Right lobe of liver (tissue), 6 donors: ENCODE results near the gene KIAA0825. TPM values are rescaled to one million over a fixed set of nuclear protein-coding genes. Genes with fewer than 3 reads are reported as not detected.

Experiments
- ATAC-seq, 4 donors: fragments of 200-7000 bp; cut with Tn5 transposase; one replicate each; pipeline ENCODE4 v1.9.1; 2020; ENCODE audit warnings: mild to moderate bottlenecking in 4 of 4, moderate library complexity in 4 of 4
- DNase-seq, 3 donors: peaks; one replicate each; pipeline ENCODE4 v3.0.0-alpha.2; 2020
- H3K27ac ChIP-seq, 3 donors: fragments of 200-600 bp; one replicate each; pipeline ENCODE4 v1.8.0; 2022
- H3K27me3 ChIP-seq, 2 donors: fragments of 200-600 bp; one replicate each; pipeline ENCODE4 v1.8.0; 2022
- H3K36me3 ChIP-seq, 4 donors: fragments of 200-600 bp; sonication (generic) in 1 of 4; one replicate each; pipeline versions ENCODE4 v1.5.1 to v1.8.0; 2017 to 2022; ENCODE audit warnings: control low read depth in 1 of 4
- H3K4me1 ChIP-seq, 4 donors: fragments of 200-600 bp; sonication (generic) in 1 of 4; one replicate each; pipeline versions ENCODE4 v1.5.1 to v1.8.0; 2017 to 2022; ENCODE audit warnings: control low read depth in 1 of 4
- H3K4me3 ChIP-seq, 3 donors: fragments of 200-600 bp; one replicate each; pipeline ENCODE4 v1.8.0; 2022
- H3K9me3 ChIP-seq, 4 donors: fragments of 200-600 bp; sonication (generic) in 1 of 4; one replicate each; pipeline versions ENCODE4 v1.5.1 to v1.8.0; 2017 to 2022; ENCODE audit warnings: control low read depth in 1 of 4
- POLR2A ChIP-seq: fragments of 450-650 bp; IDR thresholded peaks from one replicate; pipeline ENCODE4 v1.6.1; 2017; ENCODE audit warnings: antibody characterized with exemption, mild to moderate bottlenecking
- WGBS: methylation state at CpG from one replicate; pipeline ENCODE4 v1.1.6; 2018; ENCODE audit warnings: low coverage, low lambda C conversion rate; ENCODE audit not compliant: insufficient coverage; ENCODE audit errors: missing lambda C conversion rate; 5-methylcytosine and 5-hydroxymethylcytosine counted together
- intact Hi-C, 2 donors: fragments of 100-400 bp; cut with DNase I; formaldehyde crosslinking; loops; one replicate each; pipeline versions ENCODE4 v1.11.2 to v1.14.1; 2022
- total RNA-seq, 6 experiments: library from RNA; depleted of rRNA in 2 of 6; stranded (reverse); fragments of >200 nt in 2 of 6; fragmentation: NEBNext Ultra II Directional in 3 of 6; extraction: Animal tissue kit (Norgen Biotek cat#: 25700) in 3 of 6; gene quantifications; one replicate each; pipeline versions ENCODE4 v1.1.0 to v1.2.4, GENCODE V29; 2016 to 2023
- TF ChIP-seq, protein P1 (sequence below), 4 donors: fragments of 200-600 bp in 3 of 4; fragments of 450-650 bp in 1 of 4; IDR thresholded peaks; one replicate each; pipeline versions ENCODE4 v1.5.1 to v1.8.0; 2016 to 2022; ENCODE audit warnings: antibody characterized with exemption in 4 of 4, mild to moderate bottlenecking in 2 of 4
- donor health status: DM: no; HTN: yes; CAD: no.
- donor health status: DM: no; HTN: no; CAD: no.
- donor health status: DM: no; HTN: no; CAD: no.
- donor health status: DM: no; HTN: yes; CAD: no.
- donor health status: DM: no; HTN: yes; CAD: no.

KIAA0825 gene
- total RNA-seq, 6 experiments from 2014 or later, result 0.86 to 3.2 (median 1.7) TPM

- Histone ChIP-seq H3K4me1 (no peaks in the 10 kb centered on the region), H3K27me3 (no peaks in the 10 kb centered on the region), H3K4me3 (no peak overlapping the region), H3K9me3 (no peaks in the 10 kb centered on the region), H3K27ac (no peak overlapping the region), H3K36me3 (no peaks in the 10 kb centered on the region)
- ATAC-seq (no peak), DNase-seq (no peak)
- no peak for TF ChIP-seq POLR2A
- TF ChIP-seq, protein P1, sequence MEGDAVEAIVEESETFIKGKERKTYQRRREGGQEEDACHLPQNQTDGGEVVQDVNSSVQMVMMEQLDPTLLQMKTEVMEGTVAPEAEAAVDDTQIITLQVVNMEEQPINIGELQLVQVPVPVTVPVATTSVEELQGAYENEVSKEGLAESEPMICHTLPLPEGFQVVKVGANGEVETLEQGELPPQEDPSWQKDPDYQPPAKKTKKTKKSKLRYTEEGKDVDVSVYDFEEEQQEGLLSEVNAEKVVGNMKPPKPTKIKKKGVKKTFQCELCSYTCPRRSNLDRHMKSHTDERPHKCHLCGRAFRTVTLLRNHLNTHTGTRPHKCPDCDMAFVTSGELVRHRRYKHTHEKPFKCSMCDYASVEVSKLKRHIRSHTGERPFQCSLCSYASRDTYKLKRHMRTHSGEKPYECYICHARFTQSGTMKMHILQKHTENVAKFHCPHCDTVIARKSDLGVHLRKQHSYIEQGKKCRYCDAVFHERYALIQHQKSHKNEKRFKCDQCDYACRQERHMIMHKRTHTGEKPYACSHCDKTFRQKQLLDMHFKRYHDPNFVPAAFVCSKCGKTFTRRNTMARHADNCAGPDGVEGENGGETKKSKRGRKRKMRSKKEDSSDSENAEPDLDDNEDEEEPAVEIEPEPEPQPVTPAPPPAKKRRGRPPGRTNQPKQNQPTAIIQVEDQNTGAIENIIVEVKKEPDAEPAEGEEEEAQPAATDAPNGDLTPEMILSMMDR (IDR thresholded peaks at IDR 0.05), result no peak
- intact Hi-C loops, result no loop called here
Measured at GRCh38 chr5:94218374-94218773, 400.0 kb downstream of the KIAA0825 start.

GRCh38 chr5:94217745-94218144 is 400.7 kb downstream of the KIAA0825 start:
- no peak for ATAC-seq

GRCh38 chr5:94217216-94217615 is 401.2 kb downstream of the KIAA0825 start:
- Histone ChIP-seq H3K27me3 (no peaks in the 10 kb centered on the region), H3K4me1 (no peaks in the 10 kb centered on the region), H3K36me3 (no peaks in the 10 kb centered on the region), H3K4me3 (no peak overlapping the region), H3K27ac (no peak overlapping the region), H3K9me3 (no peaks in the 10 kb centered on the region)
- ATAC-seq (no peak), DNase-seq (no peak)
- intact Hi-C loops, result no loop called here
- TF ChIP-seq, protein P1 (IDR thresholded peaks at IDR 0.05), result no peak
- TF ChIP-seq POLR2A, result no peak
- 81% methylated on average over 2 of the region's 2 CpGs for WGBS

More at GRCh38 chr5:94217745-94218144, 400.7 kb downstream of the KIAA0825 start:
- H3K36me3 ChIP-seq, result no peaks in the 10 kb centered on the region
- no peak for DNase-seq
- 71% methylated on average over 3 of the region's 3 CpGs for WGBS
- intact Hi-C loops, result no loop called here
- TF ChIP-seq, protein P1 (IDR thresholded peaks at IDR 0.05), result no peak
- no peak for TF ChIP-seq POLR2A
- H3K27ac ChIP-seq, result no peak overlapping the region
- no peak overlapping the region for H3K4me3 ChIP-seq
- H3K9me3 ChIP-seq, result no peaks in the 10 kb centered on the region
- no peaks in the 10 kb centered on the region for H3K27me3 ChIP-seq
- H3K4me1 ChIP-seq, result no peaks in the 10 kb centered on the region

DNA sequence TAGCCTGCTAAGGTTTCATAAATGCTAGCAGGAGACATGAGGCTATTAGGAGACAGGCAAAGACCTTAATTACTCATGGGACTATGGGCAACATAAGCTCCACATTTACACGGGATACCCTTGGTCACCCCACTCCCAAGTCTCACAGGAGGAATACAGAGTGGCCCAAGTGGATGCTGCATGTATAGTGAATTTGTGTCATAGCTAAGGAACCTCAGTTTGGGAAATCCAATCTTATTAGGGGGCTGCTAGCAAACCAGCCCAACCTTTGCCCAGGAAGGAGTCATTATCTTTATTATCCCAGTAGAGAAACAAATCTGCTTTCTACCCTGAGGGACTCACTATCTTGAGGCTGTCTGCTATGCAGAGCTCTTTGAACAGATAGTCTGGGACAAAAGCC is 405.9 kb downstream of the KIAA0825 start:
- no peak overlapping the region for H3K27ac ChIP-seq
- TF ChIP-seq, protein P1 (IDR thresholded peaks at IDR 0.05), result no peak
- no peak for TF ChIP-seq POLR2A
- 0% methylated on average over 1 of the region's 1 CpG for WGBS

DNA sequence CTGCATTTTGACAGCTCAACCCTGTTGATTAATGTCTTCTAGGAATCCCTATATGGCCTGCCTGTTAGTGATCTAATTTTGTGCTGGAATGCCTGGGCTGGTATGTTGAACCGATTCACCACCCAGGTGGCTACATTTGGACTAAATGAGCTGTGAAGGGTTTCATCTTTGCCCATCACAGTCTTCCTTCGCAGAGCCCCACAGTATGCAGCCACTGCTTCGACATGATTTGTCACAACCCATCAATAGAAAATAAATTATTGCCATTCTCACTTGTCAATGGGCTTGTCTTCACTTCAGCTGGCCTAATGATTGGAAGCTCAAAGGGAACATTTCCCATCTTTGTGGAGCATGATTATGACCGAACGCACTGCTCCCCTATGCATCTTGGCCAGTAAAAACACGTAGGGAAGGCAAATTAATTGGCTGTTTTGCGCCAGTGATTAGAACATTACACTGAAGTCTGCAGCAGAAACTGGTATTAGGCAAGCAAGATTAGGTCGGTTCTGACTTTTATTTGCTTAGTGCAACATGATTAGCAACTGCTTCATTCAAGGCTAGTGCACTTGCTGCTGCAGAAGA is 408.5 kb downstream of the KIAA0825 start:
- no peaks in the 10 kb centered on the region for H3K9me3 ChIP-seq
- DNase-seq, result no peak
- no peak overlapping the region for H3K27ac ChIP-seq
- WGBS, result 70% methylated on average over 8 of the region's 8 CpGs
- intact Hi-C loops, result no loop called here
- no peak for TF ChIP-seq POLR2A
- TF ChIP-seq, protein P1 (IDR thresholded peaks at IDR 0.05), result no peak
- H3K4me3 ChIP-seq, result no peak overlapping the region
- ATAC-seq, result no peak
- no peaks in the 10 kb centered on the region for H3K4me1 ChIP-seq
- H3K36me3 ChIP-seq, result no peaks in the 10 kb centered on the region
- no peaks in the 10 kb centered on the region for H3K27me3 ChIP-seq

More for the DNA sequence above, 405.9 kb downstream of the KIAA0825 start:
- H3K36me3 ChIP-seq, result no peaks in the 10 kb centered on the region
- no peaks in the 10 kb centered on the region for H3K27me3 ChIP-seq
- ATAC-seq (no peak), DNase-seq (no peak)
- intact Hi-C loops, result no loop called here
- no peaks in the 10 kb centered on the region for H3K9me3 ChIP-seq
- H3K4me3 ChIP-seq, result no peak overlapping the region
- H3K4me1 ChIP-seq, result no peaks in the 10 kb centered on the region
